ENCODE measurements around the gene NECAB3. TPM values are rescaled to one million over a fixed set of nuclear protein-coding genes. Genes with fewer than 3 reads are reported as not detected.

The NECAB3 gene
- total and polyA plus RNA-seq, 2 of the 4 experiments (the other 2 are of a cell fraction), result 8.6 to 28.4 TPM

DNA sequence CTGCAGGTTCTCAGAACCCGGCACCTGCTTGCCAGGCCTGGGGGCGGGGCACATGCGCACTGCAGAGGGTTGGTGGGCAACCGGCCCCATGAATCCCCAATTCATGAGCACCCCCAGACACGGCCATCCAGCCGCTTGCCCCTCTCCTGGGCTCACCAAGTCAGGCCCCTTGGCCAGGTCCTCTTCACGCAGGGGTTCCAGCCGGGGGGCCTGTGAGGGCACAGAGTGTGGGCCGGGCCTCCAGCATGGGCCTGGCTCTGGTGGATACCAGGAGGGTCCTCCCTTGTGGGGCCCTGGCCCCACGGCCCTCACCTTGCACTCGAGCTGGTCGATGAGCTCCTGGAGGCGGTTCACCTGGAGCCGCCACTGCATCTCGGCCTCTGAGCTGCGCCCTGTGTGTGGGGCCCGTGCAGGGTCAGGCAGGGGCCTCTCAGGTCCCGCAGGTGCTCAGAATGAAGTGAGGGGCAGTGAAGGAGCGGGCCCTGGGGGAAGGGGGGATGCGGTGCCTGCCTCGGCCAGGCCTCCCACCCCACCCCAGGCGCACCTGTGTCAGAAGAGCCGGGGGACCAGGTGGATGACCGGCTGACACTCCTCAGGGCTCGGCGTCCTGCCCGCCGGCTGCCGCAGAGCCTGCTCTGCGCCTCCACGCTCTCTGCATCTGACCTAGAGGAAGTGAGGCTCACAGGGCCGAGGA is 14.7 kb downstream of the NECAB3 start:
- BruUV-seq (replicated peaks), result no TSS peak
- peaks cover 16% of the 10 kb centered on the region for H3K9me1 ChIP-seq (ENCODE audit: insufficient read depth, low read length)
- no peak overlapping the region for H3K18ac ChIP-seq (ENCODE audit: low read depth, low read length)
- H3K56ac ChIP-seq (ENCODE audit: extremely low read depth, insufficient read depth, low read length), result no peak overlapping the region
- H2AK9ac ChIP-seq (replicated peaks; ENCODE audit: low read depth, low read length, poor library complexity), result no peak overlapping the region
- H2AK5ac ChIP-seq (ENCODE audit: low read depth, low read length), result no peak overlapping the region
- ATAC-seq (ENCODE audit: low read depth), result no peak
- ChIA-PET CTCF (no interaction called here), POLR2A (ENCODE audit: unreplicated experiment) (no interaction called here)
- H2BK15ac ChIP-seq (ENCODE audit: low read depth, low read length), result no peak overlapping the region
- no peaks in the 10 kb centered on the region for H3K9me3 ChIP-seq (ENCODE audit: control insufficient read depth, insufficient read depth, low read length)
- H3K4me2 ChIP-seq (ENCODE audit: low read depth, low read length), result no peak overlapping the region
- dilution Hi-C loops (cut with HindIII; ENCODE audit: low sequenced_read_pairs, unreplicated experiment) (no loop called here), intact Hi-C loops (cut with micrococcal nuclease) (loop anchor here (10.0 kb wide), 1 partner anchor 155 kb away; the partner anchor contains the start of gene CHMP4B), in situ Hi-C loops (cut with MboI; ENCODE audit: low sequenced_read_pairs) (no loop called here)
- H3K36me3 ChIP-seq (ENCODE audit: control insufficient read depth, insufficient read depth, low read length), result peaks cover 19% of the 10 kb centered on the region; the same call in 1 of the 2 replicates
- H4K8ac ChIP-seq (ENCODE audit: low read depth in 2 of 2, low read length in 2 of 2), result no peak overlapping the region
- DNase-seq, result no peak
- no peak overlapping the region for H3K23ac ChIP-seq (ENCODE audit: low read depth, low read length)
- H3K27me3 ChIP-seq (ENCODE audit: control insufficient read depth, insufficient read depth, low read length), result no peaks in the 10 kb centered on the region
- no peak overlapping the region for H2BK120ac ChIP-seq (ENCODE audit: low read depth, low read length)
- 99% methylated on average over 13 of the region's 32 CpGs; no CpG with 5 or more reads in 1 of the 2 experiments for WGBS, 2 experiments (ENCODE audit: extremely low coverage in 2 of 2, insufficient read length in 1 of 2)
- peaks cover 7 to 23% of the 10 kb centered on the region in 2 experiments; a peak in 3 of 4 replicates for H3K79me1 ChIP-seq (ENCODE audit: low read depth in 1 of 2, low read length in 2 of 2)
- no peak overlapping the region for H3K14ac ChIP-seq (replicated peaks; ENCODE audit: low read depth, low read length)
- H4K20me1 ChIP-seq (ENCODE audit: insufficient read depth, low read length), result no peaks in the 10 kb centered on the region
- H3K9ac ChIP-seq (ENCODE audit: low read depth, low read length), result no peak overlapping the region
- peaks cover 11% of the 10 kb centered on the region for H3K4me1 ChIP-seq (ENCODE audit: control insufficient read depth, insufficient read depth, low read length)
- H2BK5ac ChIP-seq (ENCODE audit: low read depth, low read length, poor library complexity, severe bottlenecking), result no peak overlapping the region
- H3K27ac ChIP-seq (ENCODE audit: insufficient read depth, low read length), result no peak overlapping the region
- no peak overlapping the region for H3K4me3 ChIP-seq (ENCODE audit: insufficient read depth, low read depth, low read length)
- TF ChIP-seq MXI1 (IDR thresholded peaks at IDR 0.05; ENCODE audit: borderline replicate concordance, low read depth, low read length), result no peak
- TF ChIP-seq, protein P1, sequence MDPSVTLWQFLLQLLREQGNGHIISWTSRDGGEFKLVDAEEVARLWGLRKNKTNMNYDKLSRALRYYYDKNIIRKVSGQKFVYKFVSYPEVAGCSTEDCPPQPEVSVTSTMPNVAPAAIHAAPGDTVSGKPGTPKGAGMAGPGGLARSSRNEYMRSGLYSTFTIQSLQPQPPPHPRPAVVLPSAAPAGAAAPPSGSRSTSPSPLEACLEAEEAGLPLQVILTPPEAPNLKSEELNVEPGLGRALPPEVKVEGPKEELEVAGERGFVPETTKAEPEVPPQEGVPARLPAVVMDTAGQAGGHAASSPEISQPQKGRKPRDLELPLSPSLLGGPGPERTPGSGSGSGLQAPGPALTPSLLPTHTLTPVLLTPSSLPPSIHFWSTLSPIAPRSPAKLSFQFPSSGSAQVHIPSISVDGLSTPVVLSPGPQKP (IDR thresholded peaks at IDR 0.05; ENCODE audit: borderline replicate concordance, low read depth, low read length), result no peak
- TF ChIP-seq, protein P2, sequence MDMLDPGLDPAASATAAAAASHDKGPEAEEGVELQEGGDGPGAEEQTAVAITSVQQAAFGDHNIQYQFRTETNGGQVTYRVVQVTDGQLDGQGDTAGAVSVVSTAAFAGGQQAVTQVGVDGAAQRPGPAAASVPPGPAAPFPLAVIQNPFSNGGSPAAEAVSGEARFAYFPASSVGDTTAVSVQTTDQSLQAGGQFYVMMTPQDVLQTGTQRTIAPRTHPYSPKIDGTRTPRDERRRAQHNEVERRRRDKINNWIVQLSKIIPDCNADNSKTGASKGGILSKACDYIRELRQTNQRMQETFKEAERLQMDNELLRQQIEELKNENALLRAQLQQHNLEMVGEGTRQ (IDR thresholded peaks at IDR 0.05; ENCODE audit: low read depth, low read length), result no peak
- no peak for TF ChIP-seq NFE2L2 (IDR thresholded peaks at IDR 0.05; ENCODE audit: low read depth, low read length)
- TF ChIP-seq MAZ (IDR thresholded peaks at IDR 0.05; ENCODE audit: borderline replicate concordance, low read depth, low read length), result no peak
- no peak for TF ChIP-seq RAD21 (IDR thresholded peaks at IDR 0.05; ENCODE audit: low read length)
- TF ChIP-seq BHLHE40 (IDR thresholded peaks at IDR 0.05; ENCODE audit: low read depth, low read length), result no peak
- no peak for TF ChIP-seq RFX5 (IDR thresholded peaks at IDR 0.05; ENCODE audit: low read depth, low read length)
- TF ChIP-seq POLR2A (IDR thresholded peaks at IDR 0.05; ENCODE audit: low read depth, low read length), result no peak
- TF ChIP-seq CHD1 (IDR thresholded peaks at IDR 0.05; ENCODE audit: low read depth, low read length), result no peak
- TF ChIP-seq FOS (IDR thresholded peaks at IDR 0.05; ENCODE audit: low read depth, low read length), result no peak
- TF ChIP-seq SMC3 (IDR thresholded peaks at IDR 0.05; ENCODE audit: low read depth, low read length), result no peak
- no peak for TF ChIP-seq RCOR1 (IDR thresholded peaks at IDR 0.05; ENCODE audit: insufficient replicate concordance, low read length)
- TF ChIP-seq, protein P3, sequence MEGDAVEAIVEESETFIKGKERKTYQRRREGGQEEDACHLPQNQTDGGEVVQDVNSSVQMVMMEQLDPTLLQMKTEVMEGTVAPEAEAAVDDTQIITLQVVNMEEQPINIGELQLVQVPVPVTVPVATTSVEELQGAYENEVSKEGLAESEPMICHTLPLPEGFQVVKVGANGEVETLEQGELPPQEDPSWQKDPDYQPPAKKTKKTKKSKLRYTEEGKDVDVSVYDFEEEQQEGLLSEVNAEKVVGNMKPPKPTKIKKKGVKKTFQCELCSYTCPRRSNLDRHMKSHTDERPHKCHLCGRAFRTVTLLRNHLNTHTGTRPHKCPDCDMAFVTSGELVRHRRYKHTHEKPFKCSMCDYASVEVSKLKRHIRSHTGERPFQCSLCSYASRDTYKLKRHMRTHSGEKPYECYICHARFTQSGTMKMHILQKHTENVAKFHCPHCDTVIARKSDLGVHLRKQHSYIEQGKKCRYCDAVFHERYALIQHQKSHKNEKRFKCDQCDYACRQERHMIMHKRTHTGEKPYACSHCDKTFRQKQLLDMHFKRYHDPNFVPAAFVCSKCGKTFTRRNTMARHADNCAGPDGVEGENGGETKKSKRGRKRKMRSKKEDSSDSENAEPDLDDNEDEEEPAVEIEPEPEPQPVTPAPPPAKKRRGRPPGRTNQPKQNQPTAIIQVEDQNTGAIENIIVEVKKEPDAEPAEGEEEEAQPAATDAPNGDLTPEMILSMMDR (conservative IDR thresholded peaks at IDR 0.05; ENCODE audit: low read depth, low read length), result no peak
- no peak for TF ChIP-seq MAFK (IDR thresholded peaks at IDR 0.05; ENCODE audit: low read depth, low read length)
- TF ChIP-seq CEBPB (IDR thresholded peaks at IDR 0.05; ENCODE audit: low read depth, low read length), result no peak
- no peak overlapping the region for H2BK20ac ChIP-seq (ENCODE audit: low read depth, low read length)
- H2AFZ ChIP-seq (replicated peaks; ENCODE audit: low read length, poor library complexity), result no peak overlapping the region
- H3K4ac ChIP-seq (ENCODE audit: low read depth, low read length), result no peak overlapping the region
- no peak overlapping the region for H4K91ac ChIP-seq (ENCODE audit: insufficient read depth, low read depth, low read length)
- no peak overlapping the region for H4K5ac ChIP-seq (ENCODE audit: low read depth, low read length)

Measured in IMR-90 (cell line).